Mesenchymal stem cell (in vitro differentiated cells and primary cell): ENCODE results near the gene SSBP2.

Experiments used
- DNase-seq: peaks from one replicate; pipeline ENCODE4 v3.0.0-alpha.2; 2013
- H2AFZ ChIP-seq: one replicate; pipeline ENCODE4 v1.6.1; 2013; ENCODE audit warnings: low read depth, mild to moderate bottlenecking, control low read depth, inconsistent platforms, low read length, moderate library complexity
- H2AK5ac ChIP-seq: 2 replicates; pipeline ENCODE4 v1.6.1; 2013; ENCODE audit warnings: low read length, moderate library complexity, mild to moderate bottlenecking, inconsistent platforms; ENCODE audit not compliant: severe bottlenecking
- H2BK120ac ChIP-seq: one replicate; pipeline ENCODE4 v1.6.1; 2013; ENCODE audit warnings: low read depth, mild to moderate bottlenecking, inconsistent platforms, low read length, moderate library complexity
- H2BK12ac ChIP-seq, 2 experiments: one replicate each; pipeline ENCODE4 v1.6.1; 2013; ENCODE audit warnings: inconsistent platforms in 2 of 2, low read length in 2 of 2, mild to moderate bottlenecking in 2 of 2, moderate library complexity in 2 of 2, control low read depth in 1 of 2
- H2BK15ac ChIP-seq: one replicate; pipeline ENCODE4 v1.6.1; 2013; ENCODE audit warnings: mild to moderate bottlenecking, low read depth, inconsistent platforms; ENCODE audit not compliant: poor library complexity, severe bottlenecking
- H2BK5ac ChIP-seq: 2 replicates; pipeline ENCODE4 v1.6.1; 2013; ENCODE audit warnings: low read depth, mild to moderate bottlenecking, low read length, control low read depth, inconsistent platforms; ENCODE audit not compliant: poor library complexity, severe bottlenecking
- H3K14ac ChIP-seq, 2 experiments: one replicate each; pipeline ENCODE4 v1.6.1; 2013; ENCODE audit warnings: inconsistent platforms in 2 of 2, low read length in 2 of 2, control low read depth in 1 of 2, mild to moderate bottlenecking in 1 of 2, moderate library complexity in 1 of 2
- H3K18ac ChIP-seq, 2 experiments: one replicate each; pipeline ENCODE4 v1.6.1; 2013; ENCODE audit warnings: inconsistent platforms in 2 of 2, low read length in 2 of 2, control low read depth in 1 of 2, low read depth in 1 of 2, mild to moderate bottlenecking in 1 of 2
- H3K23ac ChIP-seq, 2 experiments: one replicate each; pipeline ENCODE4 v1.6.1; 2013; ENCODE audit warnings: inconsistent platforms in 2 of 2, low read length in 2 of 2, mild to moderate bottlenecking in 2 of 2, moderate library complexity in 2 of 2, control low read depth in 1 of 2
- H3K27ac ChIP-seq: 2 replicates; pipeline ENCODE4 v1.5.1; 2013; ENCODE audit warnings: mild to moderate bottlenecking, moderate library complexity, low read length, control low read depth, inconsistent platforms; ENCODE audit not compliant: poor library complexity, severe bottlenecking
- H3K27me3 ChIP-seq, 2 experiments: 2 replicates each; pipeline versions ENCODE4 v1.6.1 to v1.7.0; 2013; ENCODE audit warnings: low read length in 2 of 2, mild to moderate bottlenecking in 2 of 2, moderate library complexity in 2 of 2, control low read depth in 1 of 2, inconsistent platforms in 1 of 2; ENCODE audit not compliant: control insufficient read depth in 1 of 2, insufficient read depth in 1 of 2
- H3K36me3 ChIP-seq, 2 experiments: 2 replicates each; pipeline versions ENCODE4 v1.6.1 to v1.7.0; 2013; ENCODE audit warnings: low read length in 2 of 2, control low read depth in 1 of 2, inconsistent platforms in 1 of 2, low read depth in 1 of 2, mild to moderate bottlenecking in 1 of 2; ENCODE audit not compliant: insufficient read depth in 2 of 2, control insufficient read depth in 1 of 2
- H3K4ac ChIP-seq, 2 experiments: one replicate each; pipeline ENCODE4 v1.6.1; 2013; ENCODE audit warnings: inconsistent platforms in 2 of 2, low read length in 2 of 2, mild to moderate bottlenecking in 2 of 2, moderate library complexity in 2 of 2, control low read depth in 1 of 2, low read depth in 1 of 2
- H3K4me1 ChIP-seq: 2 replicates; pipeline ENCODE4 v1.6.1; 2013; ENCODE audit warnings: low read depth, low read length, control low read depth; ENCODE audit not compliant: control insufficient read depth, insufficient read depth
- H3K4me2 ChIP-seq: 2 replicates; pipeline ENCODE4 v1.6.1; 2013; ENCODE audit warnings: low read length, mild to moderate bottlenecking, inconsistent platforms; ENCODE audit not compliant: poor library complexity, severe bottlenecking
- H3K4me3 ChIP-seq, 2 experiments: 2 replicates each; pipeline versions ENCODE4 v1.5.1 to v1.7.0; 2013; ENCODE audit warnings: low read length in 2 of 2, mild to moderate bottlenecking in 2 of 2, control low read depth in 1 of 2, low read depth in 1 of 2; ENCODE audit not compliant: insufficient read depth in 1 of 2
- H3K79me1 ChIP-seq: replicated peaks from 2 replicates; pipeline ENCODE4 v1.6.1; 2013; ENCODE audit warnings: mild to moderate bottlenecking, control low read depth, low read length, inconsistent platforms; ENCODE audit not compliant: poor library complexity, severe bottlenecking
- H3K9ac ChIP-seq: 2 replicates; pipeline ENCODE4 v1.7.0; 2013; ENCODE audit warnings: mild to moderate bottlenecking, low read length, moderate library complexity
- H3K9me3 ChIP-seq: 2 replicates; pipeline ENCODE4 v1.7.0; 2013; ENCODE audit warnings: mild to moderate bottlenecking, low read length; ENCODE audit not compliant: control insufficient read depth
- H4K8ac ChIP-seq: one replicate; pipeline ENCODE4 v1.6.1; 2013; ENCODE audit warnings: inconsistent platforms, mild to moderate bottlenecking, low read length, moderate library complexity
- H4K91ac ChIP-seq: one replicate; pipeline ENCODE4 v1.6.1; 2013; ENCODE audit warnings: mild to moderate bottlenecking, low read length, inconsistent platforms
- whole genome bisulfite sequencing: methylation state at CpG from one replicate; pipeline ENCODE4 v1.1.7; 2013; ENCODE audit warnings: mixed read lengths; 5-methylcytosine and 5-hydroxymethylcytosine counted together

SSBP2 gene

DNA sequence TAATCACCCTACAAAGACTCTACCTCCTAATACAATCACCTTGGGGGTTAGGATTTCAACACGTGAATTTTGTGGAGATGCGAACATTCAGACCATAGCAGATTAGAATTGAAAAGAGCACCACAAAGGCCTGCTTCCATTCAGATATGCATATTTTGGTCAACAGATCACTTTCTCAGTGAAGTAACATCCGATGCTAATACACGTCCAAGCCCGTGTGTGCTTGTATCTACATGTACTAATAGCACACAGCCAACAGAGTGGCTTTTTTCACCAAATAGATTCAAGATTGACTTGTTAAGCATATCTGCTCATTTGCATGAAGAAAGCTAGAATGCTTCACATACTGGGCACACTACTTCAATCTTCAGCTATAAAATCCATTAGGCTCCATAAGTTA, 35.6 kb upstream of the SSBP2 start:
- WGBS: 91% methylated on average over 5 of the region's 5 CpGs
- no peak overlapping the region for H3K4me3 ChIP-seq

GRCh38 chr5:81785322-81785721, 34.4 kb upstream of the SSBP2 start:
- H3K14ac ChIP-seq: no peak overlapping the region
- H3K4me3 ChIP-seq: no peak overlapping the region
- no peak for DNase-seq

More for the DNA sequence above, 35.6 kb upstream of the SSBP2 start:
- H3K4me2 ChIP-seq: no peak overlapping the region
- H2BK5ac ChIP-seq: no peak overlapping the region
- no peak overlapping the region for H2BK120ac ChIP-seq
- H3K23ac ChIP-seq: no peak overlapping the region
- no peak overlapping the region for H2AK5ac ChIP-seq
- H3K9me3 ChIP-seq: no peaks in the 10 kb centered on the region
- H3K79me1 ChIP-seq: no peaks in the 10 kb centered on the region
- H2BK15ac ChIP-seq: no peak overlapping the region
- H3K4ac ChIP-seq: no peak overlapping the region
- no peak overlapping the region for H3K27ac ChIP-seq
- H4K91ac ChIP-seq: no peak overlapping the region
- H3K18ac ChIP-seq: no peak overlapping the region
- H2BK12ac ChIP-seq: peak overlapping the region in 1 of 2 experiments; percentile 29
- no peak overlapping the region for H4K8ac ChIP-seq
- no peak overlapping the region for H2AFZ ChIP-seq
- no peak overlapping the region for H3K9ac ChIP-seq
- H3K4me1 ChIP-seq: no peaks in the 10 kb centered on the region
- no peak for DNase-seq
- no peaks in the 10 kb centered on the region for H3K36me3 ChIP-seq
- no peak overlapping the region for H3K14ac ChIP-seq
- H3K27me3 ChIP-seq: no peaks in the 10 kb centered on the region

DNA sequence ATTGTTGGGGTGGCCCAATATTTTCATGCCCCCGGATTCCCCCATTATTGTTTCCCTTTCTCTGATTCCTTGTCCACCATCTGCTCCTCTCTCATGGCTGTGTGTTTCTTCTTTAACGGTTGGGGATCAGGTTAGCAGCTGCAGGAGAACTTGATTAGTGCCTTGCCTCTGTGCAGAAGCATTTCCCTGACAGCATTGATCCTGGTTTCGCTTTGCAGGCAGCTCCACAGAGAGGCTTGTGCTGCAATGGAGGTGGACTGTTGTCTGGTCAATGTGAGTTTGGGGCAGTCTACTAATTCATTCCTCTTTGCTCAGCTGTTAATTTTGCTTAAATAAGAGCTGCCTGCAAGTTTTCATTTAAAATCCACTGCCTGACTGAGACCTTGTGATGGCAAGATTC, 32.5 kb upstream of the SSBP2 start:
- Histone ChIP-seq H3K18ac (no peak overlapping the region), H3K23ac (no peak overlapping the region), H2BK12ac (no peak overlapping the region), H4K91ac (peak overlapping the region; percentile 49), H3K79me1 (no peaks in the 10 kb centered on the region), H3K9ac (peak overlapping the region; percentile 30), H3K27me3 (no peaks in the 10 kb centered on the region), H3K4me3 (peak overlapping the region in 1 of 2 experiments; percentile 35), H2AK5ac (no peak overlapping the region), H4K8ac (peak overlapping the region; percentile 43), H2BK15ac (no peak overlapping the region), H3K27ac (no peak overlapping the region), H3K14ac (no peak overlapping the region), H3K36me3 (no peaks in the 10 kb centered on the region), H2AFZ (no peak overlapping the region), H3K4me1 (no peaks in the 10 kb centered on the region), H3K4ac (no peak overlapping the region), H3K4me2 (no peak overlapping the region), H2BK120ac (no peak overlapping the region), H2BK5ac (no peak overlapping the region), H3K9me3 (no peaks in the 10 kb centered on the region)
- DNase-seq: no peak
- 91% methylated on average over 3 of the region's 3 CpGs for WGBS

More at GRCh38 chr5:81785322-81785721, 34.4 kb upstream of the SSBP2 start:
- Histone ChIP-seq H4K8ac (no peak overlapping the region), H3K4ac (no peak overlapping the region), H3K4me1 (no peaks in the 10 kb centered on the region), H3K9me3 (no peaks in the 10 kb centered on the region), H3K27ac (no peak overlapping the region), H3K18ac (no peak overlapping the region), H3K23ac (no peak overlapping the region), H3K9ac (peak overlapping the region; percentile 37), H3K36me3 (no peaks in the 10 kb centered on the region), H2AFZ (no peak overlapping the region), H2BK120ac (no peak overlapping the region), H3K79me1 (no peaks in the 10 kb centered on the region), H3K27me3 (no peaks in the 10 kb centered on the region), H2BK12ac (no peak overlapping the region), H2BK15ac (no peak overlapping the region), H2BK5ac (no peak overlapping the region), H2AK5ac (no peak overlapping the region), H4K91ac (no peak overlapping the region), H3K4me2 (no peak overlapping the region)
- 80% methylated on average over 4 of the region's 4 CpGs for WGBS

DNA sequence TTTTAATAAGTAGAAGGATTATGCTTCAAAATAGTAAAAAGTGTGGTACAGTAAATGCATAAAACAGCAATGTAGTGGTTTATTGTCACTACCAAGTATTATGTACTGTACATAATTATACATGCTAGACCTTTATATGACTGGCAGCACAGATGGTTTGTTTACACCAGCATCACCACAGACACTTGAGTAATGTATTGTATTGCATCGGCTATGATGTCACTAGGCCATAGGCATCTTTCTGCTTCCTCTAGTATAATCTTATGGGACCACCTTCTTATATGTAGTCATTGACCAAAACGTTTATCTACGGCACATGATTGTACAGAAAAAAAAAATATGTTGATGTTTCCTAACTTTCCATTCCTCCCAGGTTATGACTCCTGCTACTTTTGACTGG, 31.9 kb upstream of the SSBP2 start:
- no peak overlapping the region for H3K4me2 ChIP-seq
- peak; percentile 52 for DNase-seq
- H3K9me3 ChIP-seq: no peaks in the 10 kb centered on the region
- no peak overlapping the region for H3K18ac ChIP-seq
- 82% methylated on average over 3 of the region's 3 CpGs for WGBS
- no peaks in the 10 kb centered on the region for H3K27me3 ChIP-seq
- H3K4ac ChIP-seq: no peak overlapping the region
- H3K36me3 ChIP-seq: no peaks in the 10 kb centered on the region
- no peak overlapping the region for H2BK5ac ChIP-seq
- H3K79me1 ChIP-seq: no peaks in the 10 kb centered on the region
- no peak overlapping the region for H2BK15ac ChIP-seq
- H3K4me1 ChIP-seq: no peaks in the 10 kb centered on the region
- no peak overlapping the region for H2BK12ac ChIP-seq
- no peak overlapping the region for H3K14ac ChIP-seq
- no peak overlapping the region for H2AFZ ChIP-seq
- no peak overlapping the region for H2AK5ac ChIP-seq
- H3K23ac ChIP-seq: no peak overlapping the region
- H3K9ac ChIP-seq: no peak overlapping the region
- H4K8ac ChIP-seq: no peak overlapping the region
- H3K27ac ChIP-seq: no peak overlapping the region
- H4K91ac ChIP-seq: no peak overlapping the region
- H2BK120ac ChIP-seq: no peak overlapping the region
- H3K4me3 ChIP-seq: no peak overlapping the region
